Left ventricle myocardium inferior (tissue), 1 donor: ENCODE data around the gene FGD5. TPM values are rescaled to one million over a fixed set of nuclear protein-coding genes. Genes with fewer than 3 reads are reported as not detected.

Source experiments
- DNase-seq: peaks from one replicate; pipeline ENCODE4 v3.0.0-alpha.2; 2020
- H3K27ac ChIP-seq: fragments of 200-600 bp; replicated peaks from 2 replicates; pipeline ENCODE4 v1.8.0; 2021
- H3K27me3 ChIP-seq: fragments of 200-600 bp; 2 replicates; pipeline ENCODE4 v1.8.0; 2021; ENCODE audit warnings: low read depth
- H3K36me3 ChIP-seq: fragments of 200-600 bp; 2 replicates; pipeline ENCODE4 v1.8.0; 2021
- H3K4me1 ChIP-seq: fragments of 200-600 bp; 2 replicates; pipeline ENCODE4 v1.8.0; 2021
- H3K4me3 ChIP-seq: fragments of 200-600 bp; 2 replicates; pipeline ENCODE4 v1.8.0; 2021; ENCODE audit warnings: mild to moderate bottlenecking, moderate library complexity
- H3K9me3 ChIP-seq: fragments of 200-600 bp; replicated peaks from 2 replicates; pipeline ENCODE4 v1.8.0; 2021
- intact Hi-C: fragments of 100-400 bp; cut with micrococcal nuclease; formaldehyde crosslinking; loops from one replicate; pipeline ENCODE4 v1.11.0; 2022
- total RNA-seq: library from RNA; stranded (reverse); fragmentation: NEBNext Ultra II Directional; extraction: Animal tissue kit (Norgen Biotek cat#: 25700); gene quantifications from one replicate; pipeline ENCODE4 v1.2.1, GENCODE V29; 2021
- TF ChIP-seq, protein P1 (sequence below): fragments of 200-600 bp; IDR thresholded peaks from 2 replicates; pipeline ENCODE4 v1.8.0; 2021; ENCODE audit warnings: antibody characterized with exemption, mild to moderate bottlenecking, borderline replicate concordance
- donor health status: DM: no; HTN: yes; CAD: no; lungs with severe emphysema.

FGD5 gene
- total RNA-seq, 1 donor from 2014 or later, result 13.9 TPM

DNA sequence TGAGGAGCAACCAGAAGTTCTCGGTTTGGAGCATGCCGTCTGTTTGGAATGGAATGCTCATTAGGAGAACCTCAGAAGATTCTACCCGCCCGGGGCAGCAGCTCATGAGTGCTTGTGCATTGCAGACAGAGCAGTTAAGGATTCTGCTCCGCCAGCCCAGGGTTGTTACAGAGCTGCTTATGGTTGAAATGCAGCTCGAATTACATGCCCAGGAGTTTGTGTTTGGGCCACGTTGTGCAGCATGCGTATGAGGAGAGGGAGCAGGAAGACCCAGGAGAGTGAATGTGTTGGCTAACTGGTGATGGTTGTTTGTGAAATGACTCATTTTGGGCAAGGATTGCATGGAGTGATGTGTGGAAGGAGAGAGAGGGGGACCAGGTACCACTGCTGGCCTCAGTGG lies 9.0 kb downstream of the FGD5 start:
- TF ChIP-seq, protein P1, sequence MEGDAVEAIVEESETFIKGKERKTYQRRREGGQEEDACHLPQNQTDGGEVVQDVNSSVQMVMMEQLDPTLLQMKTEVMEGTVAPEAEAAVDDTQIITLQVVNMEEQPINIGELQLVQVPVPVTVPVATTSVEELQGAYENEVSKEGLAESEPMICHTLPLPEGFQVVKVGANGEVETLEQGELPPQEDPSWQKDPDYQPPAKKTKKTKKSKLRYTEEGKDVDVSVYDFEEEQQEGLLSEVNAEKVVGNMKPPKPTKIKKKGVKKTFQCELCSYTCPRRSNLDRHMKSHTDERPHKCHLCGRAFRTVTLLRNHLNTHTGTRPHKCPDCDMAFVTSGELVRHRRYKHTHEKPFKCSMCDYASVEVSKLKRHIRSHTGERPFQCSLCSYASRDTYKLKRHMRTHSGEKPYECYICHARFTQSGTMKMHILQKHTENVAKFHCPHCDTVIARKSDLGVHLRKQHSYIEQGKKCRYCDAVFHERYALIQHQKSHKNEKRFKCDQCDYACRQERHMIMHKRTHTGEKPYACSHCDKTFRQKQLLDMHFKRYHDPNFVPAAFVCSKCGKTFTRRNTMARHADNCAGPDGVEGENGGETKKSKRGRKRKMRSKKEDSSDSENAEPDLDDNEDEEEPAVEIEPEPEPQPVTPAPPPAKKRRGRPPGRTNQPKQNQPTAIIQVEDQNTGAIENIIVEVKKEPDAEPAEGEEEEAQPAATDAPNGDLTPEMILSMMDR, result no peak
- no peak overlapping the region for H3K4me3 ChIP-seq
- no peak overlapping the region for H3K27ac ChIP-seq
- H3K4me1 ChIP-seq, result peaks cover 90% of the 10 kb centered on the region
- H3K36me3 ChIP-seq, result no peaks in the 10 kb centered on the region
- intact Hi-C loops, result no loop called here
- no peak for DNase-seq
- H3K9me3 ChIP-seq, result no peaks in the 10 kb centered on the region
- H3K27me3 ChIP-seq, result peaks cover 63% of the 10 kb centered on the region

DNA sequence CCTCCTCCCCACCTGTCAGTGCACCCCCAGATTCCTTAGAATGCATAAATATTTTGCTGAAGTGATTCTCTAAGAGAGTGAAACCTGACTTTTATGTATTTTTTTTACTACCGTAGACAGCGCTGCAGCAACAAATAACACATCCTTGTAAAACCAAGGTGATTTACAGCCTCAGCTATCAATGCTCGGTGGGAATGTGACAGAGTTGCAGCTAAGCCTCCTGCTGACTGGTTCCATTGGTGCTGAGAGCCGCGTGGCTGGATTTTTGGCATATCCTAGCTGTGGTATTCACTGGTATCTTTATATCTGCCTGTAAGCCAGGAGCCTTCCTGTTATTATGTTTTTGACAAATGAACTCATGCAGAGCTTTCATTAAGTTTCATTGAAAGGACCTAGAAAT lies 11.0 kb downstream of the FGD5 start:
- Histone ChIP-seq H3K4me3 (no peak overlapping the region), H3K27ac (no peak overlapping the region), H3K36me3 (no peaks in the 10 kb centered on the region), H3K9me3 (no peaks in the 10 kb centered on the region), H3K4me1 (peaks cover 82% of the 10 kb centered on the region), H3K27me3 (peaks cover 51% of the 10 kb centered on the region)
- intact Hi-C loops, result no loop called here
- no peak for DNase-seq
- TF ChIP-seq, protein P1, result no peak

DNA sequence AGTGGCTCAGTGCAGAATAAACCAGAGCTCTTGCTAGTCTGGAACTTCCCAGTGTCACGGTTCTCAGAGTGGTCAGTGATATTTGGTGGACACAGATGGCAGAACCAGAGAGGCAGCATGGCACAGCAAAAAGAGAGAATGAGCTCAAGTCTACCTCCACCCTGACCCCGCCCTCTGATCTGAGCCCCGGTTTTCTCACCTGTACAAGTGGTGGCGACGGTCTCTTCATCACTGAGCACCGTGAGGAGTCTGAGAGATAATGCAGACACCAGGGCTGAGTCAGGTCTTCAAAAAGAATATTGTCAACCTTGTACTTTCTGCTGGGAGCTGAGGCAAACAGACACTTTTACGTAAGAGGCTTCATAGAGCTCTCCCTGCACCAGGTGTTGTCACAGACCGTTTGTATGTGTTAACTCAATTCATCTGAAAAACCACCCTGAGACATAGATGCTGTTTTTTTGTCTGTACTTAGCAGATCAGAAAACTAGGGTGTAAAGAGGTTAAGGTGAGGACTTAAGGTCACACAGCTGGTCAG lies 13.2 kb downstream of the FGD5 start:
- no peaks in the 10 kb centered on the region for H3K9me3 ChIP-seq
- H3K4me3 ChIP-seq, result no peak overlapping the region
- H3K36me3 ChIP-seq, result no peaks in the 10 kb centered on the region
- intact Hi-C loops, result no loop called here
- H3K27me3 ChIP-seq, result peaks cover 39% of the 10 kb centered on the region
- TF ChIP-seq, protein P1, result no peak
- peaks cover 86% of the 10 kb centered on the region for H3K4me1 ChIP-seq
- no peak overlapping the region for H3K27ac ChIP-seq
- DNase-seq, result no peak

- intact Hi-C loops, result no loop called here
- no peak overlapping the region for H3K4me3 ChIP-seq
- TF ChIP-seq, protein P1, result no peak
These were observed 14.4 kb downstream of the FGD5 start for GRCh38 chr3:14832975-14833722.

GRCh38 chr3:14834121-14834520 lies 15.4 kb downstream of the FGD5 start:
- TF ChIP-seq, protein P1, result no peak
- Histone ChIP-seq H3K9me3 (no peaks in the 10 kb centered on the region), H3K36me3 (no peaks in the 10 kb centered on the region), H3K4me1 (peaks cover 88% of the 10 kb centered on the region), H3K27me3 (peaks cover 18% of the 10 kb centered on the region), H3K4me3 (no peak overlapping the region), H3K27ac (no peak overlapping the region)
- intact Hi-C loops, result no loop called here
- DNase-seq, result no peak

More at GRCh38 chr3:14832975-14833722, 14.4 kb downstream of the FGD5 start:
- no peak for DNase-seq
- no peak overlapping the region for H3K27ac ChIP-seq
- no peaks in the 10 kb centered on the region for H3K9me3 ChIP-seq
- peaks cover 27% of the 10 kb centered on the region for H3K27me3 ChIP-seq
- no peaks in the 10 kb centered on the region for H3K36me3 ChIP-seq
- peaks cover 88% of the 10 kb centered on the region for H3K4me1 ChIP-seq
